IPS DF 19.7 (cell line): Measurements from ENCODE around the gene IL22.

Experiments used
- DNase-seq: peaks from one replicate; pipeline ENCODE4 v3.0.0-alpha.2; 2013; ENCODE audit warnings: low read depth, low spot score

IL22 gene, protein sequence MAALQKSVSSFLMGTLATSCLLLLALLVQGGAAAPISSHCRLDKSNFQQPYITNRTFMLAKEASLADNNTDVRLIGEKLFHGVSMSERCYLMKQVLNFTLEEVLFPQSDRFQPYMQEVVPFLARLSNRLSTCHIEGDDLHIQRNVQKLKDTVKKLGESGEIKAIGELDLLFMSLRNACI

GRCh38 chr12:68253504-68253903 is at the start of gene IL22:
Gene IL22, minus strand, starts transcription at chr12:68253604. Its CDS starts 156 bp downstream, at chr12:68253448.
- no peak for DNase-seq

GRCh38 chr12:68297929-68298328 is 44.5 kb upstream of the IL22 start:
- no peak for DNase-seq

DNA sequence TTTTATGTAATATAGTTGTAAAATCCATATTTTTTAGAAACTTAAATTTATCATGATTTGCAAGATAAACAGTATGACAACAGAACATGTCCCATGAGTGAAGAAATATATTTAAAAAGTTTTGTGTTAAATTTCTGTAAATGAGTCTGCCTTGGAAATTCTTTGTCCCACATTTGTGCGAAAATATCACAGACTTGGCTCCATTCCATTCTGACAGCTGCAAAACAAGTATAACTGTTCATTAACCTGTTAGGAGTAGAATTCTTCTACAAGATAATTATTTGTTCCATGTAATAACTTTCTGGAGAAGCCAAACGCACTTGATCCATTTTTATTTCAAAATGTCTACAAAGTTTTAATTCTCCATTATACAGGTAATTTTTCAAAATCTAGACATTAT is 40.8 kb upstream of the IL22 start:
- no peak for DNase-seq

DNA sequence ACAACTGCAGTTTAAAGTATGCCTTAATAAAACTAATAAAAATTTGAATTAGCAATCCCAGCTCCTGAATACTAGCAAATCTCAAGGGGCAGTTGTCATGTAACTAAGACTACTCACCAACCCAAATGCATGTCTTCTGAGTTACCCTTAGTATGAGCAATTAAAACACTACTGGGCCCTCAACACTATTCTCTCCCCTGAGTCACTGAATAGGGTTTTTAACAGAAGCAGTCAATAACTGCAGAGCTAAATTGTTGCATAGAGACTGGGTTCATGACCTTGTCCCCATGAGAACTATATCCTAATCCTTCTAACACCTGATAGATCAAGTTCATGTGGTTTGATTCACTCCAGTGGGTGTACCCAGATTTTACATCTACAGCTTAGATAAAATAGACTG is 39.9 kb upstream of the IL22 start:
- DNase-seq: no peak

DNA sequence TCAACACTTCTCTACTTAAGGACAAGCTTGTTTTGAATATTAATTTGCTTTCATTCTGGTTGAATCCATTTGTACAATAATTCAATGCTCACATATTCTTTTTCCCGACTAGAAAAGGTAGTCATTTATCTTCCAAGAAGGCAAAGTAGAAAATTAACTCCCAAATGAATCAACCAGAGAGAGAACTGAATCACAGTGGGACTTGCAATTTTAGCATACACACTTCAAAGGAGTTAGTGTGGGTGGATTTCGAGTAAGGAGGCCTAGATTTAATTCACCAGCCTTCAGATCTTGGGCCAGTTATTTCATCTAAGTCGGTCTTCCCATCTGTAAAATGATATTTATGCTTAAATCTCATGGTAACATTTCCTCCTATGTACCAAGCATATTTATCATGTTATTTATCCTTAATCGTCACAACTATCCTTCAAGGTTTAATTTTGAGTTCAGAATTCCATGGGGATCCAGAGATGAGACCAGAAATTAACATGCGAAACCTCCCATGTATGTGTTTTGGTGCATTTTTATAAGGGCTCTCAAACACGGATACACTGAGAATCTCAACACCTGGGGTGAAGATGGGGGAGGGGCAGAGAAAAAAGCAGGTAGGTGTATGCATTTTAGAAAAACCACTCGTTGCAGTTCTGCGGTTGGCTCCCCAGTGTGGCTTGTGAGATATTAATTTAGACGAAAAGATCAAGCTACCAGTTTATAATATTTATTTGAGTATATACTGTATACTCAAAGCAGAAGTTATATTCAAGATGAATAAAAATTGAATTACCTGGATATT is 38.9 kb upstream of the IL22 start:
- no peak for DNase-seq

DNA sequence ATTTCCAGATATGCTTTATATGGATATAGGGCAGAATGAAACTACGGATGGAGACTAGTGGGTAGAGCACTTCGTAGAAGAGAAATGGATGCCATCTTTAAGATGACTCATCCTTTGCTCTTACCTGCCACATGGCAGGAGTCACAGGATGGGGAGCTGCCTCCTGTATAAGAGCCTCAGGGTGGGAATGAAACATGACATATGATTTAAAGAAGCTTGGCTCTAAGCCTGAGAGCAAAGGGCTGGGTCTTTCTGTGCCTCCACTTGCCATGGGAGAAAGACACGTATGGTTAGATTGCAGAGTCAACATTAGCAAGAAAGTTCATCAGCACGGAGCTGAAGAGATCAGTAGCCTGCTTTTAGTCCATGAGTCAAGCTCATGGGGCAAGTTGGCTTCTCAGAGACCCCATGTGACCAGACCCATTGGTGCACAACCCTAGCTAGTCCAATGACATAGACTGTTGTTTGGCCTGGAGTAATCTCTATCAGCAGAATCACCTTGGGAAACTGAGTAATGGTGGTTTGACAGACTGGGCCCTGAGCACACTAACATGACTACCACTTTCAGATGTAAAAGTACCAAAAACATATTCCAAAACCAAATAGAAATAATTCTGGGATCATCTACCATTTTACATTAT is 38.1 kb upstream of the IL22 start:
- DNase-seq: no peak

- no peak for DNase-seq
Measured at GRCh38 chr12:68290126-68290525, 36.7 kb upstream of the IL22 start.

DNA sequence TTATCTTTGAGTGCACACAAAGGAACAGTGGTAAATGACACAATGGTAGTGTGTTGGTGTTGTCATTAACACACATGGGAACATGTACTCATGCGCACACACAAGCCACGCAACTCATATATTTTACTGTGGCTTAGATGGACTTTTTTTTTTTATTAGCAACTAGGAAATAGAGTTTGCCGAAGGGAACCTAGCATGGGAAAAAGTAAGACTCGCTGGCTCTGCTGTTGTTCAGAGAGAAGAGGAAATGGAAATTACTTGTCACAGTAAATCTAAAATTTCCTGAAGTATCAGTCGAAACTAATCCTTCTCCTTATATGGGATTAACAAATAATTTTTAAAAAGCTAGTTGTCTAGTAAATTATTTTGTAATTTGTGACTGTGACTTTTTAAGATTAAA is 33.7 kb upstream of the IL22 start:
- DNase-seq: no peak

DNA sequence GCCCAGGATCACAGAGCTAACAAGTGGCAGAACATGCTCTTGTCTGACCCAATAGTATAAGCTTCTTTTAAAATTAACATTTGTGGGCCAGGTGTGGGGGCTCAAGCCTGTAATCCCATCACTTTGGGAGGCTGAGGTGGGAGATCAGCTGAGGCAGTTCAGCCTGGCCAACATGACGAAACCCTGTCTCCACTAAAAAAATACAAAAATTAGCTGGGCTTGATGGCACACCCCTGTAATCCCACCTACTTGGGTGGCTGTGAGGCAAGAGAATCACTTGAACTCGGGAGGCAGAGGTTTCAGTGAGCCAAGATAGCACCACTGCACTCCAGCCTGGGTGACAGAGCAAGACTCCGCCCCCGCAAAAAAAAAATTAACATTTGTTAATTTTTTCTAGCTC is 33.0 kb upstream of the IL22 start:
- no peak for DNase-seq

- no peak for DNase-seq
Measured at GRCh38 chr12:68285541-68285940, 32.1 kb upstream of the IL22 start.

DNA sequence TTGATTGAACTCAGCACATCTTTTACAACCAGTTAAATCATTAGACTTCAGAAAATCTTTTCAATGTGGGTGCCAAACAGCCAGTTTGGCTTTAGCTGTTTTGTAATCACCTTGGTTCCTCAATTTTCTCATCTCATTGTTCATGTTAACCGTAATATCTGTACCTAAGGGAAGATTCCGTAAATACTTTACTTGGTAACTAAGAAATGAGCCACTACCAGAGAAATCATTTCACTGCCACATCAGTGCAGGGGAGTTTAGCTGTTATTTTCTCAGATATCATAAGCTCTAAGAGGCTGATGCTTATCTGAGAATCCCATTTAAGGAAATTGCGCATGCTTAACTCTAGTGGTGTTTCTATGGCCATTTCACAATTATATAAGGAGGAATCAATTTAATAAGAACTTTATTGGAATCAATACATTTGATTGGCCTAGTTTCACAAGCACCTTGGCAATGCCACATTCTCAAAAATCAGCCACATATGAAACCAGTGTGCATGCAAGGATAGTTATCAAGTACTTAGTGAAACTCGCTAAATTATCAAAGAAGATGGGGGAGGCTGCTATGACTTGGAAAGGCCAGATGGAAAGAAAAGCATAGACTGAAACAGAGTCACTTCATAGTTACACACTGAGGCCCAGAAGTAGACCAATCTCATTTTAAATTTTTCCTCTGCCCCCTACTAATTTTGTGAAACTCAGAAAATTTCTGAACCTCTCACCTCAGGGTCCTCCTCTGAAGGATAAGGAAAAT is 28.1 kb upstream of the IL22 start:
- DNase-seq: no peak

GRCh38 chr12:68280240-68280639 is 26.8 kb upstream of the IL22 start:
- DNase-seq: no peak

DNA sequence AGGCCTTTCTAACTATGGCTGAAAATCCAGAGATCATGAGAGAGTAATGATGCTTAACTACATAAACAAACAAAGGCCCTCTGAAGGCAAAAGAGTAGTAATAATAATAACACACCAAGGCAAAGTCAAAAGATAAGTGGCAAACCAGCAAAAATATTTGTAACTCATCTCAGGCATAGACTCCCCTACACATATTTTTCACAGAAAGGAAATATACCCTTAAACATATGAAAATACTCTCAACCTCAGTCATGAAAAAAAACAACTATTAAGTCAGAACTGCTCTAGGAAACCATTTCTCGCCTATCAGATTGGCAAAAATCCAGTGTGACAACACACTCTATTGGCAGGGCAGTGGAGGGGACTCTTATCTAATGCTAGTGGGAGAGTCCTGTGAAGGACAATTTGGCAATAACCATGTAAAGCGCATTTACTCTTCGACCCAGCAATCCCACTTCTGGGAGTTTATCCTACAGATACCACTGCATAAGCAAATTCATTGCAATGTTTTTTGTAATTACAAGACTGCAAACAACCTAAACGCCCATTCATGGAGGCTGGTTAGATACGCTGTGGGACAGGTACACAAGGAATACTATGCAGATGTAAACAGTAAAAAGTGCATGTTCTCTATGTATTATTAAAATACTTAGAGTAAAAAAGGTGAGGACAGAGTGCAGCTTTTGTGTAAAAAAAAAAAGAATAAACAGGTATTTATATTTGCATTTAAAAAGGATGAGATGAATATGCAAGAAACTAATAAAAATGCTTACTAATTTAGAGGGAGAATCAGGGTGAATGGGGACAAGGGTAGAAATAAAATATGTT is 26.0 kb upstream of the IL22 start:
- DNase-seq: no peak

DNA sequence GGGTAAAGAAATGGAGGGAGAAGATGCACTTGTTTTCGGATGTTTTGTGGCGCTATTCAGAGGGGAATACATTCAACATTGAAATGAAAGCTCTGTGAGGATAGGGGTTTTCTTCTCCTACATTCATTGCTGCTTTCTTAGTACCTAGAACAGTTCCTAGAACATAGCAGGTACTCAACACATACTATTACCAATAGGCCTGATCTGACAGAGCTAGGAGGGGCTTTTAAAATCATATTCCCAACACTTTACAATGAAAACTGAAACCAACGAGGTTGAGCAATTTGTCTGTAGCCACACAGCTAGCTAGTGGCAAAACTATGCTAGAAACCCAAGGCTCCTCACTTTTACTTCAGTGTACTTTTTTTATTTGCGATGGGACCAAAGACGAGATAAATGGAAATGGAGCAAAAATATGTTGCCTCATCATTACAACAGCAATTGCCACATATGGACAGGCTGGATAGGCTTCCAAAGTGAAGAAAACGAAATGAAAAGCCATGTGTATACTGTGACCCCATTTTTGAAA is 23.1 kb upstream of the IL22 start:
- no peak for DNase-seq

DNA sequence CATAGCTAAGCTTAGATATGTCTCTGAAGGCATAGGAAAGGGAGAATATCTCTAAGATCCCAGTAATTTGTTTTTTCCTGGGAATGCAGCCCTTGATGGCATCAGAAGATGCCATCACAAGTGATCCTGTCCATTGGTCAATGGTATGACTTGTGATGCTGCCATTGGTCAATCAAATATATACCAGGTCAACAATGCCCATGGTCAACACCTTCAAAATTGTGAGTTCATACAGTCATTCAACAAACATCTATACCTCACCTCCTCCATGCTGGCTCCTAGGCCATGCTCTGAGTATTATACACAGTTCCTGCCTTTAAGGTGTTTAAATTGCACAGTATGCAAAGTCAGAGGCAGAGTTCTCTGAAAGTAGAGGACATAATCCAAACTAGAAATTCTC is 19.3 kb upstream of the IL22 start:
- DNase-seq: no peak

- no peak for DNase-seq
Measured at GRCh38 chr12:68271346-68271745, 17.9 kb upstream of the IL22 start.

- no peak for DNase-seq
Measured at GRCh38 chr12:68270358-68270757, 17.0 kb upstream of the IL22 start.

DNA sequence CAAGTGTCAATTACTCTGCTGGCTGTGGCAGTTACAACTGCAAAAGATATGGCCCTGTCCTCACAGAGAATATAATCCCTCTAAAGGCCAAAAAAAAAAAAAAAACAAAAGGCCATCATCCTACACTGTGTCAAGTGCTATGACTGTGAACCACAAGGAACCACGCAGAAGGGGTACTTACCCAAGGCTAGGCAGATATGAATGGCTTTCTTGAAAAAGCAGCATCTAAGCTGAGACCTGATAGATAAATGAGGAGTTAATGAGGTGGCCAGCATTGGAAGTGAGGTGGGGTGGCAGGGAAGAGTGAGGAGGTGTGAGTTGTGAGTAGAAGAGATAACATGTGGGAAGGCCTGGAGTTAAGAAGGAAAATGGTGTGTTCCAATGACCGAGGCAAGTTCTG is 16.4 kb upstream of the IL22 start:
- no peak for DNase-seq

GRCh38 chr12:68268967-68269366 is 15.6 kb upstream of the IL22 start:
- DNase-seq: no peak

DNA sequence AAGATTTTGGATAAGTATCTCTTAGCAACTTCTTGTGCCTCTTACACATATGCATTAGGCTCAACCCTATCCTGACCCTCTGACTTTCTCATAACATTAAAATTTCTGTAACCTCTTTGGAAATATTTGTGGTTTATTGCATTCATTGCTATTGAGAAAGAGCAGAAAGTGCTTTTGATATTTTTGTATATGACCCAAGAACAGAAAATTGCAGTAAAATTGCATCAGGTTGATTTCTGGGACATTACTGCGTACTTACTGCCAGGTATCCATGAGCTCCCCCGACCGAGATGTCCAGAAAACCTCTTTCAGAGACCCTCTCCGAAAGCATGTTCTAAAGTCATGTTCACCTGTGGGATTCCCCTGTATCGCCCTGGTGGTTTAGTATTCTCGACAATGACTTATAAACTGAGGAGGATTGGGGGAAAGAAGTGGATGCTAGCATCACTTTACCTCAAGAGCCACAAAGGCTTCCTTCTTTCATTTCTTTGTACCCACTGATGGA is 14.5 kb upstream of the IL22 start:
- DNase-seq: no peak

DNA sequence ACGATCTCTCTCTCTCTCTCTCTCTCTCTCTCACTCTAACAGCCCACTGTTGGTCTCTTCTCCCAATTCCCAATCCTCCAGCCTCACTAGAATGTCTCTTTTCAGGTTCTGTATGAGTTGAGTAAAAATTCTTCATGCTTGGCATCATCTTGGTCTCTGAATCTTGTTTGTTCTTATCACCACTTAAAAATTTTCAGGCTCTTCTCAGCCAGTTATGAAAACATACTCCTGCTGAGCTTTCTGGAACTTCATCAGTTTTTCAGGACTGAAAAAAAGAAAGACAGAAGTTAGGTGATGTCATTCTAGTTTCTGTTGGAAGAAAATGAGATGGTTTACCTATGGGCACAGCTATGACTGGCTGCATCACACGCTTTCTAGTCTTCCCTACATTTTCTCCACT is 11.5 kb upstream of the IL22 start:
- DNase-seq: no peak
